HCT116 (cell line): ENCODE measurements around the gene ZC3H7A.

Experiments used
- CTCF ChIP-seq, 3 experiments: fragments of 200-600 bp in 1 of 3; sonication (generic) in 1 of 3; IDR thresholded peaks in 2 of 3; conservative IDR thresholded peaks in 1 of 3; 2 replicates each; pipeline ENCODE4 v1.5.1; 2012 to 2017; ENCODE audit warnings: low read depth in 2 of 3, low read length in 2 of 3, antibody characterized with exemption in 1 of 3, borderline replicate concordance in 1 of 3, control low read depth in 1 of 3, mild to moderate bottlenecking in 1 of 3, mixed read lengths in 1 of 3, mixed run types in 1 of 3, moderate library complexity in 1 of 3; ENCODE audit not compliant: insufficient read depth in 1 of 3
- EGR1 ChIP-seq: IDR thresholded peaks from 2 replicates; pipeline ENCODE4 v1.6.1; 2012; ENCODE audit warnings: low read depth
- EZH2 ChIP-seq: fragments of 200-600 bp; sonication (generic); IDR thresholded peaks from 2 replicates; pipeline ENCODE4 v1.6.1; 2017; ENCODE audit warnings: antibody characterized with exemption, mixed run types
- EZH2phosphoT487 ChIP-seq: fragments of 200-600 bp; IDR thresholded peaks from 2 replicates; pipeline ENCODE4 v1.6.1; 2018; ENCODE audit warnings: antibody characterized with exemption, borderline replicate concordance
- FOSL1 ChIP-seq: IDR thresholded peaks from 2 replicates; pipeline ENCODE4 v1.6.1; 2012; ENCODE audit warnings: low read depth
- POLR2A ChIP-seq: IDR thresholded peaks from 2 replicates; pipeline ENCODE4 v1.7.0; 2011; ENCODE audit warnings: borderline replicate concordance; ENCODE audit not compliant: insufficient read depth, insufficient read length; ENCODE audit errors: extremely low read depth
- POLR2AphosphoS5 ChIP-seq: IDR thresholded peaks from 2 replicates; pipeline ENCODE4 v1.6.1; 2011; ENCODE audit warnings: mild to moderate bottlenecking, low read depth, low read length, moderate library complexity
- SIN3A ChIP-seq: IDR thresholded peaks from 2 replicates; pipeline ENCODE4 v1.6.1; 2012; ENCODE audit warnings: low read depth
- YY1 ChIP-seq: IDR thresholded peaks from 2 replicates; pipeline ENCODE4 v1.6.1; 2011; ENCODE audit warnings: low read length, low read depth, moderate library complexity, mild to moderate bottlenecking; ENCODE audit not compliant: insufficient replicate concordance; ENCODE audit errors: extremely low read depth

DNA sequence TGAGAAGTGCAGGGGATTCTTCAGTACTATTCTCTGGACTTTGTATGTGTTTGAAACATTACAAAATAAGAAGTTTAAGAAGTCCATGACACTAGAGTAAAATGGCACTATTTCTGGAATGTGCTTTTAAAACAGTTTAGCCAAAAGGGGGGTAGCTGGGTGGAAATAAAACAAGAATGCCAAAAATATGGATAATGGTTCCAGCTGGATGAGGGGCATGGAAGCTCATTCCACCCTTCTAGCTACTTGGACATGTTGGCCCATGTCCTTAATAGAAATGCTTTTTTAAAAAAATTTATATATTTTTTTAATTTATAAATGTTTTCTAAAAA lies 13.1 kb downstream of the ZC3H7A start:
- no peak for TF ChIP-seq POLR2A
- TF ChIP-seq CTCF (IDR thresholded peaks at IDR 0.05 in 2 of 3, conservative IDR thresholded peaks at IDR 0.05 in 1 of 3; ENCODE audit: borderline replicate concordance in 1 of 3, insufficient read depth in 1 of 3, low read depth in 2 of 3, low read length in 2 of 3) = no peak
- TF ChIP-seq YY1 = no peak
- TF ChIP-seq EZH2phosphoT487 = no peak
- no peak for TF ChIP-seq FOSL1
- TF ChIP-seq POLR2AphosphoS5 = no peak
- no peak for TF ChIP-seq EGR1
- no peak for TF ChIP-seq EZH2
- TF ChIP-seq SIN3A = no peak
